ENCODE measurements around the gene MRGPRF.

- no peak for TF ChIP-seq RAD21 (IDR thresholded peaks at IDR 0.05; ENCODE audit: low read depth)
- no peak for TF ChIP-seq POLR2AphosphoS5 (IDR thresholded peaks at IDR 0.05; ENCODE audit: low read depth, low read length)
- no peak for TF ChIP-seq CTCF (IDR thresholded peaks at IDR 0.05 in 2 of 3, conservative IDR thresholded peaks at IDR 0.05 in 1 of 3; ENCODE audit: borderline replicate concordance in 1 of 3, insufficient read depth in 1 of 3, low read depth in 2 of 3, low read length in 2 of 3)
- TF ChIP-seq EZH2phosphoT487 (IDR thresholded peaks at IDR 0.05; ENCODE audit: borderline replicate concordance) = no peak
- TF ChIP-seq CEBPB (IDR thresholded peaks at IDR 0.05; ENCODE audit: low read depth) = no peak
- TF ChIP-seq ZNF274 (IDR thresholded peaks at IDR 0.05; ENCODE audit: low read depth, low read length) = no peak
- no peak for TF ChIP-seq EZH2 (IDR thresholded peaks at IDR 0.05)
Observed at GRCh38 chr11:69030301-69030700, 17.3 kb upstream of the MRGPRF start.
